GM23338 (cell line): ENCODE measurements around the gene ZNF783. TPM values are rescaled to one million over a fixed set of nuclear protein-coding genes. Genes with fewer than 3 reads are reported as not detected.

Source experiments
- ATAC-seq: fragments of 200-7000 bp; cut with Tn5 transposase; 3 replicates; pipeline ENCODE4 v1.9.1; 2020
- DNase-seq: peaks from one replicate; pipeline ENCODE4 v3.0.0-alpha.2; 2015; ENCODE audit warnings: low spot score
- H2AFZ ChIP-seq: fragments of 200-600 bp; sonication (generic); 2 replicates; pipeline ENCODE4 v1.8.0; 2016; ENCODE audit warnings: antibody characterized with exemption, mild to moderate bottlenecking, moderate library complexity
- H3F3A ChIP-seq: fragments of 200-600 bp; sonication (generic); replicated peaks from 2 replicates; pipeline ENCODE4 v1.8.0; 2017; ENCODE audit warnings: antibody characterized with exemption, mixed run types, low read depth
- H3K27ac ChIP-seq: fragments of 200-600 bp; sonication (generic); 2 replicates; pipeline ENCODE4 v1.6.1; 2016; ENCODE audit warnings: low read depth
- H3K27me3 ChIP-seq: fragments of 200-600 bp; sonication (generic); 2 replicates; pipeline ENCODE4 v1.8.0; 2016; ENCODE audit warnings: mild to moderate bottlenecking, mixed run types, moderate library complexity; ENCODE audit not compliant: insufficient read depth
- H3K36me3 ChIP-seq: fragments of 200-600 bp; sonication (generic); 2 replicates; pipeline ENCODE4 v1.8.0; 2016; ENCODE audit warnings: mild to moderate bottlenecking; ENCODE audit not compliant: insufficient read depth
- H3K4me1 ChIP-seq: fragments of 200-600 bp; sonication (generic); 2 replicates; pipeline ENCODE4 v1.8.0; 2016; ENCODE audit warnings: mild to moderate bottlenecking, moderate library complexity; ENCODE audit not compliant: insufficient read depth
- H3K4me2 ChIP-seq: fragments of 200-600 bp; sonication (generic); 2 replicates; pipeline ENCODE4 v1.7.1; 2017; ENCODE audit warnings: mixed run types
- H3K4me3 ChIP-seq: fragments of 200-600 bp; sonication (generic); 2 replicates; pipeline ENCODE4 v1.6.1; 2016; ENCODE audit warnings: mixed run types
- H3K79me2 ChIP-seq: fragments of 200-600 bp; sonication (generic); replicated peaks from 2 replicates; pipeline ENCODE4 v1.8.0; 2017; ENCODE audit warnings: mild to moderate bottlenecking; ENCODE audit not compliant: insufficient read depth
- H3K9me2 ChIP-seq: fragments of 200-600 bp; sonication (generic); 2 replicates; pipeline ENCODE4 v1.8.0; 2017; ENCODE audit not compliant: insufficient read depth
- H4K20me1 ChIP-seq: fragments of 200-600 bp; sonication (generic); replicated peaks from 2 replicates; pipeline ENCODE4 v1.8.0; 2017; ENCODE audit warnings: mild to moderate bottlenecking; ENCODE audit not compliant: insufficient read depth
- H3K27ac Mint-ChIP-seq: 2 replicates; pipeline ENCODE4 v1.8.0; 2020; ENCODE audit warnings: inconsistent platforms, mild to moderate bottlenecking, moderate library complexity, mixed read lengths
- H3K27me3 Mint-ChIP-seq: 3 replicates; pipeline ENCODE4 v1.8.0; 2022; ENCODE audit warnings: low read depth, mild to moderate bottlenecking, moderate library complexity, mixed read lengths, inconsistent platforms; ENCODE audit not compliant: insufficient read depth, poor library complexity
- H3K36me3 Mint-ChIP-seq: 3 replicates; pipeline ENCODE4 v1.8.0; 2021; ENCODE audit warnings: low read depth, mild to moderate bottlenecking, inconsistent platforms, moderate library complexity, mixed read lengths
- H3K4me1 Mint-ChIP-seq: 3 replicates; pipeline ENCODE4 v1.8.0; 2020; ENCODE audit warnings: mild to moderate bottlenecking, inconsistent platforms, mixed read lengths
- H3K4me3 Mint-ChIP-seq: 3 replicates; pipeline ENCODE4 v1.8.0; 2021; ENCODE audit warnings: moderate library complexity, mild to moderate bottlenecking, inconsistent platforms, mixed read lengths
- H3K9me3 Mint-ChIP-seq: 3 replicates; pipeline ENCODE4 v1.8.0; 2020; ENCODE audit warnings: moderate library complexity, mild to moderate bottlenecking, inconsistent platforms, mixed read lengths
- EZH2 ChIP-seq: fragments of 200-600 bp; sonication (generic); IDR thresholded peaks from one replicate; pipeline ENCODE4 v1.8.0; 2017; ENCODE audit warnings: antibody characterized with exemption, mild to moderate bottlenecking, low read depth; ENCODE audit not compliant: unreplicated experiment
- EZH2phosphoT487 ChIP-seq: fragments of 200-600 bp; sonication (generic); IDR thresholded peaks from one replicate; pipeline ENCODE4 v1.8.1; 2018; ENCODE audit warnings: antibody characterized with exemption; ENCODE audit not compliant: unreplicated experiment
- NANOG ChIP-seq: IDR thresholded peaks from 2 replicates; pipeline ENCODE4 v1.6.1; 2016; ENCODE audit warnings: antibody characterized with exemption, borderline replicate concordance
- STAT1 ChIP-seq: IDR thresholded peaks from one replicate; pipeline ENCODE4 v1.6.1; 2016; ENCODE audit warnings: antibody characterized with exemption; ENCODE audit not compliant: unreplicated experiment
- polyA plus RNA-seq: library from polyadenylated mRNA; unstranded; fragments of >200 nt; fragmentation: Nextera tagmentation; extraction: Ambion mirVana; gene quantifications from 2 replicates; pipeline ENCODE4 v1.2.1, GENCODE V29; 2016
- total RNA-seq: library from RNA; depleted of rRNA; stranded (reverse); fragments of >200 nt; shearing (Covaris generic); gene quantifications from 2 replicates; pipeline ENCODE4 v1.2.3, GENCODE V29; 2014
- TF ChIP-seq, protein P1 (sequence below): IDR thresholded peaks from 2 replicates; pipeline ENCODE4 v1.6.1; 2016; ENCODE audit warnings: antibody characterized with exemption
- TF ChIP-seq, protein P2 (sequence below): fragments of 250-450 bp; sonication (Bioruptor Pico); IDR thresholded peaks from 2 replicates; pipeline ENCODE4 v1.5.0; 2020; ENCODE audit warnings: mild to moderate bottlenecking, moderate library complexity
- TF ChIP-seq, protein P3 (sequence below): IDR thresholded peaks from one replicate; pipeline ENCODE4 v1.6.1; 2018; ENCODE audit warnings: antibody characterized with exemption; ENCODE audit not compliant: unreplicated experiment

ZNF783 gene
- total and polyA plus RNA-seq, 2 experiments from 2014 or later: 2.1 to 9.0 TPM

DNA sequence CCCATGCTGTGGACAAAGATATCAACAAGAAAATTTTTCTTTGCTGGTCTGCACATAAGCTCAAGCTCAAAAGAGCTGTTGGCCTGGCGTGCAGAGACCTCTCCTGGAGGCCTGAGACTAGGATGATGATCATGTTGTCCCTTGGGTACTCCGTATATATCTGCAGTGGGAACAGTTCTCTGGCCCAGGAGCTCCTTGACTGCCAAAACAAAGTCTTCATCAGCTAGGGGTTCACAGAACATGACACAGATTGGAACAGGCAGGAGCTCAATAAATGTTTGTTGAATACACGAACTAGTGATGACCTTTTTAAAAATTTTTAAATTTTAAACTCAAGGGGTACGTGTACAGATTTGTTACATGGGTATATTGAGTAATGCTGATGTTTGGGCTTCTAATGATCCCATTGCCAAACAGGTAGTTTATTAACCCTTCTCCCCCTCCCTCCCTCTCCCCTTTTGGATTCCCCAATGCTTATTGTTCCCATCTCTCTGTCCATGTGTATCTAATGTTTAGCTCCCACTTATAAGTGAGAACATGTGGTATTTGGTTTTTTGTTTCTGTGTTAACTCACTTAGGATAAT lies 49.1 kb downstream of the ZNF783 start:
- Histone ChIP-seq H4K20me1 (no peaks in the 10 kb centered on the region), H3K4me3 (no peak overlapping the region), H2AFZ (no peak overlapping the region), H3K4me1 (no peaks in the 10 kb centered on the region), H3F3A (no peaks in the 10 kb centered on the region), H3K27me3 (no peaks in the 10 kb centered on the region), H3K36me3 (no peaks in the 10 kb centered on the region), H3K4me2 (no peak overlapping the region), H3K27ac (no peak overlapping the region), H3K79me2 (no peaks in the 10 kb centered on the region), H3K9me2 (no peaks in the 10 kb centered on the region)
- TF ChIP-seq, protein P1, sequence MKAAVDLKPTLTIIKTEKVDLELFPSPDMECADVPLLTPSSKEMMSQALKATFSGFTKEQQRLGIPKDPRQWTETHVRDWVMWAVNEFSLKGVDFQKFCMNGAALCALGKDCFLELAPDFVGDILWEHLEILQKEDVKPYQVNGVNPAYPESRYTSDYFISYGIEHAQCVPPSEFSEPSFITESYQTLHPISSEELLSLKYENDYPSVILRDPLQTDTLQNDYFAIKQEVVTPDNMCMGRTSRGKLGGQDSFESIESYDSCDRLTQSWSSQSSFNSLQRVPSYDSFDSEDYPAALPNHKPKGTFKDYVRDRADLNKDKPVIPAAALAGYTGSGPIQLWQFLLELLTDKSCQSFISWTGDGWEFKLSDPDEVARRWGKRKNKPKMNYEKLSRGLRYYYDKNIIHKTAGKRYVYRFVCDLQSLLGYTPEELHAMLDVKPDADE: no peak
- TF ChIP-seq NANOG (no peak), EZH2phosphoT487 (no peak), STAT1 (no peak), EZH2 (no peak)
- TF ChIP-seq, protein P2, sequence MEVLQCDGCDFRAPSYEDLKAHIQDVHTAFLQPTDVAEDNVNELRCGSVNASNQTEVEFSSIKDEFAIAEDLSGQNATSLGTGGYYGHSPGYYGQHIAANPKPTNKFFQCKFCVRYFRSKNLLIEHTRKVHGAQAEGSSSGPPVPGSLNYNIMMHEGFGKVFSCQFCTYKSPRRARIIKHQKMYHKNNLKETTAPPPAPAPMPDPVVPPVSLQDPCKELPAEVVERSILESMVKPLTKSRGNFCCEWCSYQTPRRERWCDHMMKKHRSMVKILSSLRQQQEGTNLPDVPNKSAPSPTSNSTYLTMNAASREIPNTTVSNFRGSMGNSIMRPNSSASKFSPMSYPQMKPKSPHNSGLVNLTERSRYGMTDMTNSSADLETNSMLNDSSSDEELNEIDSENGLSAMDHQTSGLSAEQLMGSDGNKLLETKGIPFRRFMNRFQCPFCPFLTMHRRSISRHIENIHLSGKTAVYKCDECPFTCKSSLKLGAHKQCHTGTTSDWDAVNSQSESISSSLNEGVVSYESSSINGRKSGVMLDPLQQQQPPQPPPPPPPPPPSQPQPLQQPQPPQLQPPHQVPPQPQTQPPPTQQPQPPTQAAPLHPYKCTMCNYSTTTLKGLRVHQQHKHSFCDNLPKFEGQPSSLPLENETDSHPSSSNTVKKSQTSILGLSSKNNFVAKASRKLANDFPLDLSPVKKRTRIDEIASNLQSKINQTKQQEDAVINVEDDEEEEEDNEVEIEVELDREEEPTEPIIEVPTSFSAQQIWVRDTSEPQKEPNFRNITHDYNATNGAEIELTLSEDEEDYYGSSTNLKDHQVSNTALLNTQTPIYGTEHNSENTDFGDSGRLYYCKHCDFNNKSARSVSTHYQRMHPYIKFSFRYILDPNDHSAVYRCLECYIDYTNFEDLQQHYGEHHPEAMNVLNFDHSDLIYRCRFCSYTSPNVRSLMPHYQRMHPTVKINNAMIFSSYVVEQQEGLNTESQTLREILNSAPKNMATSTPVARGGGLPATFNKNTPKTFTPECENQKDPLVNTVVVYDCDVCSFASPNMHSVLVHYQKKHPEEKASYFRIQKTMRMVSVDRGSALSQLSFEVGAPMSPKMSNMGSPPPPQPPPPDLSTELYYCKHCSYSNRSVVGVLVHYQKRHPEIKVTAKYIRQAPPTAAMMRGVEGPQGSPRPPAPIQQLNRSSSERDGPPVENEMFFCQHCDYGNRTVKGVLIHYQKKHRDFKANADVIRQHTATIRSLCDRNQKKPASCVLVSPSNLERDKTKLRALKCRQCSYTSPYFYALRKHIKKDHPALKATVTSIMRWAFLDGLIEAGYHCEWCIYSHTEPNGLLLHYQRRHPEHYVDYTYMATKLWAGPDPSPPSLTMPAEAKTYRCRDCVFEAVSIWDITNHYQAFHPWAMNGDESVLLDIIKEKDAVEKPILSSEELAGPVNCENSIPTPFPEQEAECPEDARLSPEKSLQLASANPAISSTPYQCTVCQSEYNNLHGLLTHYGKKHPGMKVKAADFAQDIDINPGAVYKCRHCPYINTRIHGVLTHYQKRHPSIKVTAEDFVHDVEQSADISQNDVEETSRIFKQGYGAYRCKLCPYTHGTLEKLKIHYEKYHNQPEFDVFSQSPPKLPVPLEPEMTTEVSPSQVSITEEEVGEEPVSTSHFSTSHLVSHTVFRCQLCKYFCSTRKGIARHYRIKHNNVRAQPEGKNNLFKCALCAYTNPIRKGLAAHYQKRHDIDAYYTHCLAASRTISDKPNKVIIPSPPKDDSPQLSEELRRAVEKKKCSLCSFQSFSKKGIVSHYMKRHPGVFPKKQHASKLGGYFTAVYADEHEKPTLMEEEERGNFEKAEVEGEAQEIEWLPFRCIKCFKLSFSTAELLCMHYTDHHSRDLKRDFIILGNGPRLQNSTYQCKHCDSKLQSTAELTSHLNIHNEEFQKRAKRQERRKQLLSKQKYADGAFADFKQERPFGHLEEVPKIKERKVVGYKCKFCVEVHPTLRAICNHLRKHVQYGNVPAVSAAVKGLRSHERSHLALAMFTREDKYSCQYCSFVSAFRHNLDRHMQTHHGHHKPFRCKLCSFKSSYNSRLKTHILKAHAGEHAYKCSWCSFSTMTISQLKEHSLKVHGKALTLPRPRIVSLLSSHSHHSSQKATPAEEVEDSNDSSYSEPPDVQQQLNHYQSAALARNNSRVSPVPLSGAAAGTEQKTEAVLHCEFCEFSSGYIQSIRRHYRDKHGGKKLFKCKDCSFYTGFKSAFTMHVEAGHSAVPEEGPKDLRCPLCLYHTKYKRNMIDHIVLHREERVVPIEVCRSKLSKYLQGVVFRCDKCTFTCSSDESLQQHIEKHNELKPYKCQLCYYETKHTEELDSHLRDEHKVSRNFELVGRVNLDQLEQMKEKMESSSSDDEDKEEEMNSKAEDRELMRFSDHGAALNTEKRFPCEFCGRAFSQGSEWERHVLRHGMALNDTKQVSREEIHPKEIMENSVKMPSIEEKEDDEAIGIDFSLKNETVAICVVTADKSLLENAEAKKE (CRISPR knock-in tag): no peak
- TF ChIP-seq, protein P3, sequence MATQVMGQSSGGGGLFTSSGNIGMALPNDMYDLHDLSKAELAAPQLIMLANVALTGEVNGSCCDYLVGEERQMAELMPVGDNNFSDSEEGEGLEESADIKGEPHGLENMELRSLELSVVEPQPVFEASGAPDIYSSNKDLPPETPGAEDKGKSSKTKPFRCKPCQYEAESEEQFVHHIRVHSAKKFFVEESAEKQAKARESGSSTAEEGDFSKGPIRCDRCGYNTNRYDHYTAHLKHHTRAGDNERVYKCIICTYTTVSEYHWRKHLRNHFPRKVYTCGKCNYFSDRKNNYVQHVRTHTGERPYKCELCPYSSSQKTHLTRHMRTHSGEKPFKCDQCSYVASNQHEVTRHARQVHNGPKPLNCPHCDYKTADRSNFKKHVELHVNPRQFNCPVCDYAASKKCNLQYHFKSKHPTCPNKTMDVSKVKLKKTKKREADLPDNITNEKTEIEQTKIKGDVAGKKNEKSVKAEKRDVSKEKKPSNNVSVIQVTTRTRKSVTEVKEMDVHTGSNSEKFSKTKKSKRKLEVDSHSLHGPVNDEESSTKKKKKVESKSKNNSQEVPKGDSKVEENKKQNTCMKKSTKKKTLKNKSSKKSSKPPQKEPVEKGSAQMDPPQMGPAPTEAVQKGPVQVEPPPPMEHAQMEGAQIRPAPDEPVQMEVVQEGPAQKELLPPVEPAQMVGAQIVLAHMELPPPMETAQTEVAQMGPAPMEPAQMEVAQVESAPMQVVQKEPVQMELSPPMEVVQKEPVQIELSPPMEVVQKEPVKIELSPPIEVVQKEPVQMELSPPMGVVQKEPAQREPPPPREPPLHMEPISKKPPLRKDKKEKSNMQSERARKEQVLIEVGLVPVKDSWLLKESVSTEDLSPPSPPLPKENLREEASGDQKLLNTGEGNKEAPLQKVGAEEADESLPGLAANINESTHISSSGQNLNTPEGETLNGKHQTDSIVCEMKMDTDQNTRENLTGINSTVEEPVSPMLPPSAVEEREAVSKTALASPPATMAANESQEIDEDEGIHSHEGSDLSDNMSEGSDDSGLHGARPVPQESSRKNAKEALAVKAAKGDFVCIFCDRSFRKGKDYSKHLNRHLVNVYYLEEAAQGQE: no peak
- no peak for DNase-seq
- Mint-ChIP-seq H3K4me3 (no peak overlapping the region), H3K9me3 (no peaks in the 10 kb centered on the region), H3K27ac (no peak overlapping the region), H3K27me3 (no peaks in the 10 kb centered on the region), H3K36me3 (no peaks in the 10 kb centered on the region), H3K4me1 (no peaks in the 10 kb centered on the region)
- ATAC-seq: no peak
